ENCODE data around the gene AIF1. TPM values are rescaled to one million over a fixed set of nuclear protein-coding genes. Genes with fewer than 3 reads are reported as not detected.

The AIF1 gene
- total RNA-seq, 1 donor from 2014 or later = 55.3 TPM

DNA sequence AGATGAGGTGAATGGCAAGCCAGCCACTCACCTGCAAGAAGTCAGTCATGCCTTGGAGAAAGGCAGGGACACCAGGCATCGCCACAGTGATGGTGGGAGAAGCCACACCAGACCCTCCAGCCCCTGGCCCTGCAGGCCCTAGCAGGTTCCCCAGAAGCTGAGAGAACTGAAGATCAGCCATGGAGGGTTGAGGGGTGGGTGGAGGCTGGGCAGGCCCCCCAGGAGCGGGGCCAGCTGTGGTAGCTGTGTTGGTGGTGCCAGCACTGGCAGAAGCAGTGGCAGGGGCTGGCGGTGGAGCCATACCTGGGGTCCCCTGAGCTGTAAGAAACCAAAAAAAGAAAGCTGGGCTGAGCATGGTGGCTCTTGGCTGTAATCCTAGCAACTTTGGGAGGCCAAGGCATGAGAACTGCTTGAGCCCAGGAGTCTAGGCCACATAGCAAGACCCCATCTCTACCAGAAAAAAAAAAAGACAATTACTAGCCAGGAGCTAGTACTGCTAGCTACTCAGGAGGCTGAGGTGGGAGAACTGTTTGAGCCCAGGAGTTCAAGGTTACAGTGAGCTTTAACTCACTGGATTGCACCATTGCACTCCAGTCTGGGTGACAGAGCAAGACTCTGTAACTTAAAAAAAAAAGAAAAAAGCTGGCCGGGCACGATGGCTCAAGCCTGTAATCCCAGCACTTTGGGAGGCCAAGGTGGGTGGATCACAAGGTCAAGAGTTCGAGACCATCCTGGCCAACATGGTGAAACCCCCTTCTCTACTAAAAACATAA is 27.9 kb downstream of the AIF1 start:
- TF ChIP-seq, protein P1, sequence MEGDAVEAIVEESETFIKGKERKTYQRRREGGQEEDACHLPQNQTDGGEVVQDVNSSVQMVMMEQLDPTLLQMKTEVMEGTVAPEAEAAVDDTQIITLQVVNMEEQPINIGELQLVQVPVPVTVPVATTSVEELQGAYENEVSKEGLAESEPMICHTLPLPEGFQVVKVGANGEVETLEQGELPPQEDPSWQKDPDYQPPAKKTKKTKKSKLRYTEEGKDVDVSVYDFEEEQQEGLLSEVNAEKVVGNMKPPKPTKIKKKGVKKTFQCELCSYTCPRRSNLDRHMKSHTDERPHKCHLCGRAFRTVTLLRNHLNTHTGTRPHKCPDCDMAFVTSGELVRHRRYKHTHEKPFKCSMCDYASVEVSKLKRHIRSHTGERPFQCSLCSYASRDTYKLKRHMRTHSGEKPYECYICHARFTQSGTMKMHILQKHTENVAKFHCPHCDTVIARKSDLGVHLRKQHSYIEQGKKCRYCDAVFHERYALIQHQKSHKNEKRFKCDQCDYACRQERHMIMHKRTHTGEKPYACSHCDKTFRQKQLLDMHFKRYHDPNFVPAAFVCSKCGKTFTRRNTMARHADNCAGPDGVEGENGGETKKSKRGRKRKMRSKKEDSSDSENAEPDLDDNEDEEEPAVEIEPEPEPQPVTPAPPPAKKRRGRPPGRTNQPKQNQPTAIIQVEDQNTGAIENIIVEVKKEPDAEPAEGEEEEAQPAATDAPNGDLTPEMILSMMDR (IDR thresholded peaks at IDR 0.05) = no peak
- DNase-seq (no peak), ATAC-seq (no peak)
- Histone ChIP-seq H3K27me3 (no peaks in the 10 kb centered on the region), H3K4me3 (no peak overlapping the region), H3K9me3 (no peaks in the 10 kb centered on the region), H3K27ac (no peak overlapping the region), H3K4me1 (no peaks in the 10 kb centered on the region), H3K36me3 (peaks cover 98% of the 10 kb centered on the region)
- intact Hi-C loops (cut with DNase I) = no loop called here

GRCh38 chr6:31643818-31644454 is 28.9 kb downstream of the AIF1 start:
- H3K27me3 ChIP-seq = no peaks in the 10 kb centered on the region
- ATAC-seq (no peak), DNase-seq (no peak)
- H3K4me3 ChIP-seq = no peak overlapping the region
- H3K9me3 ChIP-seq = no peaks in the 10 kb centered on the region
- peaks cover 100% of the 10 kb centered on the region for H3K36me3 ChIP-seq
- no peak overlapping the region for H3K27ac ChIP-seq
- H3K4me1 ChIP-seq = no peaks in the 10 kb centered on the region
- TF ChIP-seq, protein P1 (IDR thresholded peaks at IDR 0.05) = no peak
- intact Hi-C loops (cut with DNase I) = no loop called here

GRCh38 chr6:31645325-31645724 is 30.3 kb downstream of the AIF1 start:
- TF ChIP-seq, protein P1 (IDR thresholded peaks at IDR 0.05) = no peak
- ATAC-seq (no peak), DNase-seq (no peak)
- H3K27me3 ChIP-seq = no peaks in the 10 kb centered on the region
- intact Hi-C loops (cut with DNase I) = no loop called here
- H3K4me1 ChIP-seq = no peaks in the 10 kb centered on the region
- H3K4me3 ChIP-seq = no peak overlapping the region
- H3K9me3 ChIP-seq = no peaks in the 10 kb centered on the region
- peaks cover 99% of the 10 kb centered on the region for H3K36me3 ChIP-seq
- H3K27ac ChIP-seq = no peak overlapping the region

GRCh38 chr6:31651602-31652191 is 36.7 kb downstream of the AIF1 start:
- peaks cover 45% of the 10 kb centered on the region for H3K36me3 ChIP-seq
- peak overlapping the region; percentile 96 for H3K27ac ChIP-seq
- no peaks in the 10 kb centered on the region for H3K27me3 ChIP-seq
- peaks cover 12% of the 10 kb centered on the region for H3K4me1 ChIP-seq
- TF ChIP-seq, protein P1 (IDR thresholded peaks at IDR 0.05) = no peak
- ATAC-seq = peak; percentile 78
- DNase-seq = no peak
- H3K9me3 ChIP-seq = no peaks in the 10 kb centered on the region
- intact Hi-C loops (cut with DNase I) = no loop called here
- H3K4me3 ChIP-seq = peak overlapping the region; percentile 76

GRCh38 chr6:31652925-31653724 is 38.1 kb downstream of the AIF1 start:
- peaks cover 44% of the 10 kb centered on the region for H3K36me3 ChIP-seq
- H3K9me3 ChIP-seq = no peaks in the 10 kb centered on the region
- intact Hi-C loops (cut with DNase I) = no loop called here
- ATAC-seq (peak; percentile 78), DNase-seq (peak; percentile 90)
- H3K4me1 ChIP-seq = peaks cover 22% of the 10 kb centered on the region
- H3K27me3 ChIP-seq = no peaks in the 10 kb centered on the region
- H3K27ac ChIP-seq = peak overlapping the region; percentile 96
- TF ChIP-seq, protein P1 (IDR thresholded peaks at IDR 0.05) = peak; percentile 18
- peak overlapping the region; percentile 76 for H3K4me3 ChIP-seq
